ENCODE data around the gene SYNGR3. TPM values are rescaled to one million over a fixed set of nuclear protein-coding genes. Genes with fewer than 3 reads are reported as not detected.

The SYNGR3 gene
- total and polyA plus RNA-seq, 2 of the 13 experiments (the other 11 are each of a cell fraction or from before 2014, with no cell fraction given) = 0.97 to 5.7 TPM

- TF ChIP-seq RERE (CRISPR knock-in tag; IDR thresholded peaks at IDR 0.05; ENCODE audit: low read depth) (no peak), MXD3 (CRISPR knock-in tag; IDR thresholded peaks at IDR 0.05) (peak; percentile 76; the same call in 1 of the 2 replicates), KDM5B (CRISPR knock-in tag; IDR thresholded peaks at IDR 0.05; ENCODE audit: borderline replicate concordance) (peak; percentile 83; the same call in 1 of the 2 replicates), NR1H2 (CRISPR knock-in tag; IDR thresholded peaks at IDR 0.05; ENCODE audit: borderline replicate concordance, low read depth) (0 out of 2 replicates have a peak, but pooled peaks have one; percentile 13), ZBTB20 (CRISPR knock-in tag; IDR thresholded peaks at IDR 0.05; ENCODE audit: borderline replicate concordance, low read depth) (peak; percentile 44; the same call in 1 of the 2 replicates), SUZ12 (IDR thresholded peaks at IDR 0.05; ENCODE audit: low read depth, low read length) (peak; percentile 72), HCFC1 (IDR thresholded peaks at IDR 0.05; ENCODE audit: low read depth, low read length) (peak; percentile 92), CHD4 (IDR thresholded peaks at IDR 0.05; ENCODE audit: borderline replicate concordance, low read length) (no peak), ZNF567 (CRISPR knock-in tag; IDR thresholded peaks at IDR 0.05; ENCODE audit: borderline replicate concordance) (0 out of 2 replicates have a peak, but pooled peaks have one; percentile 23), CHCHD3 (CRISPR knock-in tag; IDR thresholded peaks at IDR 0.05) (no peak), ELK4 (CRISPR knock-in tag; IDR thresholded peaks at IDR 0.05; ENCODE audit: borderline replicate concordance) (no peak), ZNF503 (CRISPR knock-in tag; IDR thresholded peaks at IDR 0.05) (peak; percentile 74), ATF5 (CRISPR knock-in tag; IDR thresholded peaks at IDR 0.05; ENCODE audit: low read depth) (0 out of 2 replicates have a peak, but pooled peaks have one; percentile 56), SPEN (CRISPR knock-in tag; IDR thresholded peaks at IDR 0.05; ENCODE audit: low read depth) (peak; percentile 94), ZNF747 (CRISPR knock-in tag; IDR thresholded peaks at IDR 0.05; ENCODE audit: borderline replicate concordance) (peak; percentile 85; the same call in 1 of the 2 replicates), YY1 (IDR thresholded peaks at IDR 0.05; ENCODE audit: insufficient read depth, insufficient replicate concordance, low read depth, low read length) (peak; percentile 88), POLR2AphosphoS5 (IDR thresholded peaks at IDR 0.05; ENCODE audit: low read depth, low read length) (peak; percentile 86), ZNF891 (CRISPR knock-in tag; IDR thresholded peaks at IDR 0.05) (peak; percentile 61; the same call in 1 of the 2 replicates)
Observed at GRCh38 chr16:1959269-1960039, 30.3 kb upstream of the SYNGR3 start, which contains the start of gene NDUFB10 (continued).

Data from HepG2 (cell line).